HCT116 (cell line): ENCODE data around the gene DBP.

Experiments
- ELF1 ChIP-seq: IDR thresholded peaks from 2 replicates; pipeline ENCODE4 v1.6.1; 2012; ENCODE audit warnings: low read depth, borderline replicate concordance
- EZH2 ChIP-seq: fragments of 200-600 bp; sonication (generic); IDR thresholded peaks from 2 replicates; pipeline ENCODE4 v1.6.1; 2017; ENCODE audit warnings: antibody characterized with exemption, mixed run types
- POLR2AphosphoS5 ChIP-seq: IDR thresholded peaks from 2 replicates; pipeline ENCODE4 v1.6.1; 2011; ENCODE audit warnings: mild to moderate bottlenecking, low read depth, low read length, moderate library complexity
- SRF ChIP-seq: IDR thresholded peaks from 2 replicates; pipeline ENCODE4 v1.6.1; 2012; ENCODE audit warnings: low read depth
- ZFX ChIP-seq: fragments of 450-650 bp; IDR thresholded peaks from 2 replicates; pipeline ENCODE4 v1.6.1; 2017
- ZNF274 ChIP-seq: fragments of 200-500 bp; sonication (Bioruptor generic); IDR thresholded peaks from 2 replicates; pipeline ENCODE4 v1.6.1; 2014; ENCODE audit warnings: mild to moderate bottlenecking, low read depth, low read length, inconsistent platforms
- TF ChIP-seq, protein P1 (sequence below), 3 experiments: fragments of 200-600 bp in 1 of 3; sonication (generic) in 1 of 3; IDR thresholded peaks in 2 of 3; conservative IDR thresholded peaks in 1 of 3; 2 replicates each; pipeline ENCODE4 v1.5.1; 2012 to 2017; ENCODE audit warnings: low read depth in 2 of 3, low read length in 2 of 3, antibody characterized with exemption in 1 of 3, borderline replicate concordance in 1 of 3, control low read depth in 1 of 3, mild to moderate bottlenecking in 1 of 3, mixed read lengths in 1 of 3, mixed run types in 1 of 3, moderate library complexity in 1 of 3; ENCODE audit not compliant: insufficient read depth in 1 of 3
- TF ChIP-seq, protein P2 (sequence below): IDR thresholded peaks from 2 replicates; pipeline ENCODE4 v1.6.1; 2012; ENCODE audit warnings: low read depth

DNA sequence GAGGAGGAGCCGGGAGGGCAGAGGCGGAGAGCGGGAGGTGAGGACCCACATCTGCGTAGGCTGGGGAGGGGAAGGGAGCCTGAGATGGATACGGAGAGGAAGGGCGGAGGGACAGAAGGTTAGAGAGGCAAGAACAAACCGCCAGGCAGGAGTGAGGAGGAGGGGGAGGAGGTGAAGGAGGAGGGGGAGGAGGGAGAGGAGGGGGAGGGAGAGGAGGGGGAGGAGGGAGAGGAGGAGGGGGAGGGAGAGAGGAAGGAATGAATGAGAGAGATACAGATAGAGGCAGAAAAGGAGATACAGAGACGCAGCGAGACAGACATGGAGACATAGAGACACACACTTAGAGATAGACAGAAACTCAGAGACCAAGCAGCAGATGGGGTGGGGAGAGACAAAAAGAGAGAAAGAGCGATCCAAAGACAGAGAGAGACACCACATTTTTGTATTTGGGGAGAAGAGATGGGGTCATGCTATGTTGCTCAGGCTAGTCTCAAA lies 9.6 kb upstream of the DBP start:
- TF ChIP-seq POLR2AphosphoS5: no peak
- TF ChIP-seq, protein P1, sequence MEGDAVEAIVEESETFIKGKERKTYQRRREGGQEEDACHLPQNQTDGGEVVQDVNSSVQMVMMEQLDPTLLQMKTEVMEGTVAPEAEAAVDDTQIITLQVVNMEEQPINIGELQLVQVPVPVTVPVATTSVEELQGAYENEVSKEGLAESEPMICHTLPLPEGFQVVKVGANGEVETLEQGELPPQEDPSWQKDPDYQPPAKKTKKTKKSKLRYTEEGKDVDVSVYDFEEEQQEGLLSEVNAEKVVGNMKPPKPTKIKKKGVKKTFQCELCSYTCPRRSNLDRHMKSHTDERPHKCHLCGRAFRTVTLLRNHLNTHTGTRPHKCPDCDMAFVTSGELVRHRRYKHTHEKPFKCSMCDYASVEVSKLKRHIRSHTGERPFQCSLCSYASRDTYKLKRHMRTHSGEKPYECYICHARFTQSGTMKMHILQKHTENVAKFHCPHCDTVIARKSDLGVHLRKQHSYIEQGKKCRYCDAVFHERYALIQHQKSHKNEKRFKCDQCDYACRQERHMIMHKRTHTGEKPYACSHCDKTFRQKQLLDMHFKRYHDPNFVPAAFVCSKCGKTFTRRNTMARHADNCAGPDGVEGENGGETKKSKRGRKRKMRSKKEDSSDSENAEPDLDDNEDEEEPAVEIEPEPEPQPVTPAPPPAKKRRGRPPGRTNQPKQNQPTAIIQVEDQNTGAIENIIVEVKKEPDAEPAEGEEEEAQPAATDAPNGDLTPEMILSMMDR (IDR thresholded peaks at IDR 0.05 in 2 of 3, conservative IDR thresholded peaks at IDR 0.05 in 1 of 3; ENCODE audit: borderline replicate concordance in 1 of 3, insufficient read depth in 1 of 3, low read depth in 2 of 3, low read length in 2 of 3): no peak
- no peak for TF ChIP-seq ZNF274
- TF ChIP-seq EZH2: no peak
- TF ChIP-seq, protein P2, sequence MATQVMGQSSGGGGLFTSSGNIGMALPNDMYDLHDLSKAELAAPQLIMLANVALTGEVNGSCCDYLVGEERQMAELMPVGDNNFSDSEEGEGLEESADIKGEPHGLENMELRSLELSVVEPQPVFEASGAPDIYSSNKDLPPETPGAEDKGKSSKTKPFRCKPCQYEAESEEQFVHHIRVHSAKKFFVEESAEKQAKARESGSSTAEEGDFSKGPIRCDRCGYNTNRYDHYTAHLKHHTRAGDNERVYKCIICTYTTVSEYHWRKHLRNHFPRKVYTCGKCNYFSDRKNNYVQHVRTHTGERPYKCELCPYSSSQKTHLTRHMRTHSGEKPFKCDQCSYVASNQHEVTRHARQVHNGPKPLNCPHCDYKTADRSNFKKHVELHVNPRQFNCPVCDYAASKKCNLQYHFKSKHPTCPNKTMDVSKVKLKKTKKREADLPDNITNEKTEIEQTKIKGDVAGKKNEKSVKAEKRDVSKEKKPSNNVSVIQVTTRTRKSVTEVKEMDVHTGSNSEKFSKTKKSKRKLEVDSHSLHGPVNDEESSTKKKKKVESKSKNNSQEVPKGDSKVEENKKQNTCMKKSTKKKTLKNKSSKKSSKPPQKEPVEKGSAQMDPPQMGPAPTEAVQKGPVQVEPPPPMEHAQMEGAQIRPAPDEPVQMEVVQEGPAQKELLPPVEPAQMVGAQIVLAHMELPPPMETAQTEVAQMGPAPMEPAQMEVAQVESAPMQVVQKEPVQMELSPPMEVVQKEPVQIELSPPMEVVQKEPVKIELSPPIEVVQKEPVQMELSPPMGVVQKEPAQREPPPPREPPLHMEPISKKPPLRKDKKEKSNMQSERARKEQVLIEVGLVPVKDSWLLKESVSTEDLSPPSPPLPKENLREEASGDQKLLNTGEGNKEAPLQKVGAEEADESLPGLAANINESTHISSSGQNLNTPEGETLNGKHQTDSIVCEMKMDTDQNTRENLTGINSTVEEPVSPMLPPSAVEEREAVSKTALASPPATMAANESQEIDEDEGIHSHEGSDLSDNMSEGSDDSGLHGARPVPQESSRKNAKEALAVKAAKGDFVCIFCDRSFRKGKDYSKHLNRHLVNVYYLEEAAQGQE: no peak
- no peak for TF ChIP-seq SRF
- TF ChIP-seq ELF1: no peak
- no peak for TF ChIP-seq ZFX
